NOMO-1 treated with dmso at 0.1 percent for 144 hours (cell line): Measurements from ENCODE around the gene ENDOU.
"Not testable (repeated sequence)": the region's sequence is repeated elsewhere in the genome, so short reads cannot be mapped to it uniquely, and the experiment has no call there.

Experiments used
- DNase-seq: peaks from one replicate; lab custom pipeline; 2025; ENCODE audit not compliant: unreplicated experiment; lab: John Stamatoyannopoulos, UW

The ENDOU gene

DNA sequence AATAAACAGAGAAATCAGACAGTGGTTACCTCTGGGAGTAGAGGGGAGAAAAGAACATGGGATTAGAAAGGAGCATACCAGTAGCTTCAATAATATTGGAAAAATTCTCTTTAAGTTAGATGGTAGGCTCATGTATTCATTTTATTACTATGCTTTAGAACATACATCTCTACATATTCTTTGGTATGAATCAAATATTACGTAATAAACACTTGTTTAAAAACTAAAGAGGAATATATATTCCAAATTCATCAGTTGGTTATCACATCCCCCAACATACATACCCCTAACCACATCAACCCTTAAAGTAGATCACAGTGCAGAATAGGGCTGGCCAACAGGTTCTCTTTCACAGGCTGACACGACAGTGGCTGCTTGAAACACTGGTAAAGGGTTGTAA, 25.0 kb downstream of the ENDOU start:
- no peak for DNase-seq

DNA sequence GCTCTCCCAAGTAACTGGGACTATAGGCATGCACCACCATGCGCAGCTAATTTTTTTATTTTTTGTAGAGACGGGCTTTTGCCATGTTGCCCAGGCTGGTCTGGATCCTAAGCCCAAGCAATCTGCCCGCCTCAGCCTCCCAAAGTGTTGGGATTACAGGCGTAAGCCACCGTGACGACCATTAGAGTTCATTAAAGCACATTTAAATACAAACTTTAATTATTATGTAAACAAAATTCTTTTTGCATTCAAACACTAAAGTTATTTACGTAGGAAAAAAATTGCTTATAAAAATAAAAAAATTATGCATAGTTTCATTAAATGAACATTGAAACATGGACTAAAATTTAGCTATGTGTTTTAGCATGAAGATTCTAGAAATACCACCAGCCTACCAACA, 26.7 kb downstream of the ENDOU start:
- DNase-seq: no peak

DNA sequence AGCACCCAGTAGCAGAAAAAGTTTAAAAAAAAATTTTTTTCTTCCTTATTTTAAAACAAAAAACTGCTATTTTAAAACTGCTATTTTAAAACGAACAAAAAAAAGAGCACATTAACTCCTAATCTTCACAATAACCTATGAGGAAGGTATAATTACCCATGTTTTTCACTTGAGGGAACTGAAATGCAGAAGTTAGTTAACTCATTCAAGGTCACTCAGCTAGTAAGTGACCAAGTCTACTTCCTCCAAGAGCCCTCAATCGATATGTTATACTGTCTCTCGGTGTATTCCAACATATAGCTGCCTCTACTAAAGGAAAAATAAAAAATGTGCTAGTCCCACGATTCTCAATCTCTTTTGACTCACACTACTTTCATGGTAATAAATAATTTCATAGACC, 27.2 kb downstream of the ENDOU start:
- DNase-seq: peak; percentile 45

DNA sequence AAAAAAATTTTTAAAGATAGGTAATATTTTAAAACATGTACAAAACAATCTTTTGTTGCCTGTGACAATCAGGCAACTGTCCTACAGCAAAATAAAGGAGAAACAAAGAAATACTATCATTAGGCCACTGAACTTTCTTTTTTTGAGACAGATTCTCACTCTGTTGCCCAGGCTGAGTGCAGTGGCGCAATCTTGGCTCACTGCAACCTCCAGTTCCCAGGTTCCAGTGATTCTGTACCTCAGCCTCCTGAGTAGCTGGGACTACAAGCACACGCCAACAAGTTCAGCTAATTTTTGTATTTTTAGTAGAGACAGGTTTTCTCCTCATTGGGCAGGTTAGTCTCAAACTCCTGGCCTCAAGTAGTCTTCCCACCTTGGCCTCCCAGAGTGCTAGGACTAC, 36.1 kb downstream of the ENDOU start:
- no peak for DNase-seq

DNA sequence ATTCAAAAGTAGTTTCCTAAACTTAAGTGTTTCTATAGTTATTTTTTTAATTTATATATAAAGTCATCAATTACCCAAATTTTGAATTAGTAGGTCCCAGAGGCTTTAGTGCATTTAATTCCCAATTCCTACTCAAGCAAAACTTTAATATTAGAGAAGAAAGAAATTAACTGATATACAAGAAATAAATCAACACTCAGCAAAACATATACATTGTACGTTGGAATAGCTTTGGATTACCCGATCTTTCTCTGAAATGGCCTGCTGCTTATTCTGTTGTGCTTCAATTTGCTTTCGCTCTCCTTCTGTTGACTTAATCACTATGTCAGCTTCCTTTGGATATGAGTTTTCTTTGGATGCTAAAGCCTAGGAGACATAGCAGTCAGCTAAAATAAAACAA, 37.7 kb downstream of the ENDOU start:
- DNase-seq: no peak

DNA sequence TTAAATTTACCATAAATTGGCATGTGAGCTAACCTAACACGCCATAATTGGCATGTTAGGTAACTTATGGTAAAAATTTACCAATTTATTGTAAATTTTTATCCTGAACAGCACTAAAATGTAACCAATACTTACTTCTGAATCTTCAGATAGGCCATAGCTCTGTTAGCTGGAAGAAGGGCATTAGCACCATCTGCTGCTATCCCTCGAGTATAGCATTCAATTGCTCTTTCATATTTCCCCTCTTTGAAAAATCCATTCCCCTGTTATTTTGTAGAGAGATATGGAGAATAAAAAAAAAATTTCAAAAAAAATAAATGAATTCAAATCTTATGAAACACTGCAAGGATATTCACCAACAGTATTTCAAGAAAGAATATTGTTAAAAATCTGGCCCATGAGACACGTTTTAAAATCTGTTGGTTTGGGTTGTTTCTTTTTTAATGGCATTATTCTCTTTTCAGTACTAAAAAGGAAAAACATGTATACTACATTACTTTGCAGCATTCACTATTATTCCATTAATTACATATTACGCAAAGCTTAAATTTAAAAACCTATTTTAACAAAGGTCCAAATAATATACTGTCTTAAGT, 38.5 kb downstream of the ENDOU start:
- no peak for DNase-seq

DNA sequence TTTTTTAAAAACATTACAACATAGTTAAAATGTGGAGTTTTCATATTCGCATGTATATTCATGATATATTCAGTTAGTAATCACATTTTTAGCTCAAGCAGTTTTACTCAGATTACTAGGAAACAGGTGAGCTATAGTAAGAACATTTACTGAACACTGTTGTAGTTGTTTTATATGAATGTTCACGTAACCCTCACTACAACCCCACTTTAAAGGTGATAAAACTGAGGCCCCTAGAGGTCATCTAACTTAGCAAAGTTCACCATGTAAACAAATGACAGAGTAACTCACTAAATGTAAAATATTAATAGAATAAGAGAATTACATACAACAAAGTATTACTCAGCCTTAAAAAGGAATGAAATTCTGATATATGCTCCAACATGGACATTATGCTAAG, 45.5 kb downstream of the ENDOU start:
- DNase-seq: no peak

DNA sequence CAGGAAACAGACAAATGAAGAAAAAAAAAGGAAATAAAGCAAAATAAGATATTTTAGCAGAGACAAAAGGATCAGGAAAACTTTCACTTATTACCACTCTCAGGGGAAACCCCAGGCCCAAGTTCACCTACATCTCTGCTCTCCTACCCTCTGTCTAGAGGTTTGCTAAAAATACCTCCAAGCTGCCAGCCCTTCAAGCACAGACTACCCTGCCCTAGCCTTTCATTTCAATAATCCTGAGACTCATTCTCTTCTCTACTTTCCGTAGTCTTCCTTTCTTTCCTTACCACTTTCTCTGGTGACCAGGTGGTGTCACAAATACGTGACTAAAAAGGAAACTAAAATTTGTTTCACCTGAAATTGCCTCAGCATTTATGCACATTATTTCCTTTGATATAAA, 53.2 kb downstream of the ENDOU start:
- no peak for DNase-seq

DNA sequence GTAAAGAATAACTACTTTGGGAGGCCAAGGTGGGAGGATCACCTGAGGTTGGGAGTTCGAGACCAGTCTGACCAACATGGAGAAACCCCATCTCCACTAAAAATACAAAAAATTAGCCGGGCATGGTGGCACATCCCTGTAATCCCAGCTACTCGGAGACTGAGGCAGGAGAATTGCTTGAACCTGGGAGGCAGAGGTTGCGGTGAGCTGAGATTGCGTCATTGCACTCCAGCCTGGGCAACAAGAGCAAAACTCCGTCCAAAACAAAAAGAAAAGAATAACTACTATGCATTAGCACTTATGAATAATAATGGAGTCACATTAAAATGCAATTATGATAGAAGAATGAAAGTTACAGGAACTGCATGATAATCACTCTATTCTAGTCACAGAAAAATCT, 57.4 kb downstream of the ENDOU start:
- DNase-seq: not testable (repeated sequence)
